Left ventricle myocardium inferior (tissue), 1 donor: ENCODE data around the gene CCDC144A. TPM values are rescaled to one million over a fixed set of nuclear protein-coding genes. Genes with fewer than 3 reads are reported as not detected.
"Not testable (repeated sequence)": the region's sequence is repeated elsewhere in the genome, so short reads cannot be mapped to it uniquely, and the experiment has no call there.

Experiments used
- DNase-seq: peaks from one replicate; pipeline ENCODE4 v3.0.0-alpha.2; 2020
- H3K27ac ChIP-seq: fragments of 200-600 bp; replicated peaks from 2 replicates; pipeline ENCODE4 v1.8.0; 2021
- H3K27me3 ChIP-seq: fragments of 200-600 bp; 2 replicates; pipeline ENCODE4 v1.8.0; 2021; ENCODE audit warnings: low read depth
- H3K36me3 ChIP-seq: fragments of 200-600 bp; 2 replicates; pipeline ENCODE4 v1.8.0; 2021
- H3K4me1 ChIP-seq: fragments of 200-600 bp; 2 replicates; pipeline ENCODE4 v1.8.0; 2021
- H3K4me3 ChIP-seq: fragments of 200-600 bp; 2 replicates; pipeline ENCODE4 v1.8.0; 2021; ENCODE audit warnings: mild to moderate bottlenecking, moderate library complexity
- H3K9me3 ChIP-seq: fragments of 200-600 bp; replicated peaks from 2 replicates; pipeline ENCODE4 v1.8.0; 2021
- intact Hi-C: fragments of 100-400 bp; cut with micrococcal nuclease; formaldehyde crosslinking; loops from one replicate; pipeline ENCODE4 v1.11.0; 2022
- total RNA-seq: library from RNA; stranded (reverse); fragmentation: NEBNext Ultra II Directional; extraction: Animal tissue kit (Norgen Biotek cat#: 25700); gene quantifications from one replicate; pipeline ENCODE4 v1.2.1, GENCODE V29; 2021
- TF ChIP-seq, protein P1 (sequence below): fragments of 200-600 bp; IDR thresholded peaks from 2 replicates; pipeline ENCODE4 v1.8.0; 2021; ENCODE audit warnings: antibody characterized with exemption, mild to moderate bottlenecking, borderline replicate concordance
- donor health status: DM: no; HTN: yes; CAD: no; lungs with severe emphysema.

Gene CCDC144A
- total RNA-seq, 1 donor from 2014 or later: 2.8 TPM

GRCh38 chr17:16789622-16790021, 99.6 kb downstream of the CCDC144A start:
- H3K4me3 ChIP-seq, intact Hi-C loops, H3K36me3 ChIP-seq, DNase-seq, H3K9me3 ChIP-seq, H3K4me1 ChIP-seq, H3K27ac ChIP-seq, H3K27me3 ChIP-seq: not testable (repeated sequence)

- not testable (repeated sequence) for H3K4me3 ChIP-seq
Measured at GRCh38 chr17:16790313-16790871, 100.4 kb downstream of the CCDC144A start.

DNA sequence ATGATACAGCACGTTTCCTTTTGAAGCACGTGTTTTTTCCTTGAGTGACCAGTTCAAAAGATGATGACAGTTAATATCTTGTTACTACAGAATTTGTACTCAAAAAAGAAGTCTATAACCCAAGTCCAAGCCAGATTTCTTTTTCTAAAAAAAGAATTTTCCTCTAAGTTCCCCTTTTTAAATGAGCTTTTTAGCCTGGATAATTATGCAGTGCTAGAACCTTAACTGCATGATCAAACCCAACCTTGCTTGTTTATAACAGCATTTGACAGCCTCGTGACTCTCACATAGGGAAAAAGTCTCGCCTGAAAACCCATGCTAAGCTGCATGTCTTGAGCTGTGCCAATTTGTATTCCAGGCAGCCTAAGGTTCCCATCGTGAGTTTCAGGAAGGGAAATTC, 104.2 kb downstream of the CCDC144A start:
- intact Hi-C loops, H3K4me1 ChIP-seq, H3K4me3 ChIP-seq, H3K27me3 ChIP-seq, H3K27ac ChIP-seq, DNase-seq, H3K9me3 ChIP-seq, H3K36me3 ChIP-seq: not testable (repeated sequence)

More at GRCh38 chr17:16790313-16790871, 100.4 kb downstream of the CCDC144A start:
- H3K4me1 ChIP-seq, H3K27ac ChIP-seq, H3K27me3 ChIP-seq, H3K36me3 ChIP-seq, DNase-seq, intact Hi-C loops, H3K9me3 ChIP-seq: not testable (repeated sequence)

DNA sequence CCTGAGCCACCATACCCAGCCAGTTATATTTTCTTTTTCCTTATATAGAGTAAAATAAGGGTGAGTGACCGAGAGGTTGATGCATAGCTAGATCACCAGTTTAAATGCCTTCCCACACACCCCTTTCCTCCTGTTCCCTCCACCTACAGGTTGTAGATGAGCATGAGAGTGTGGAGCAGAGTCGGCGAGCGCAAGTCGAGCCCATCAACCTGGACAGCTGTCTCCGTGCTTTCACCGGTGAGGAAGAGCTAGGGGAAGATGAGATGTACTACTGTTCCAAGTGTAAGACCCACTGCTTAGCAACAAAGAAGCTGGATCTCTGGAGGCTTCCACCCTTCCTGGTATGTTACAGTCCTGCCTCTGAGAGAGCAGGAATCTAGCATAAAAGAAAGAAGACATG, 105.9 kb downstream of the CCDC144A start:
- DNase-seq, H3K27ac ChIP-seq, H3K4me3 ChIP-seq, H3K9me3 ChIP-seq, H3K36me3 ChIP-seq, H3K27me3 ChIP-seq, intact Hi-C loops, H3K4me1 ChIP-seq: not testable (repeated sequence)

DNA sequence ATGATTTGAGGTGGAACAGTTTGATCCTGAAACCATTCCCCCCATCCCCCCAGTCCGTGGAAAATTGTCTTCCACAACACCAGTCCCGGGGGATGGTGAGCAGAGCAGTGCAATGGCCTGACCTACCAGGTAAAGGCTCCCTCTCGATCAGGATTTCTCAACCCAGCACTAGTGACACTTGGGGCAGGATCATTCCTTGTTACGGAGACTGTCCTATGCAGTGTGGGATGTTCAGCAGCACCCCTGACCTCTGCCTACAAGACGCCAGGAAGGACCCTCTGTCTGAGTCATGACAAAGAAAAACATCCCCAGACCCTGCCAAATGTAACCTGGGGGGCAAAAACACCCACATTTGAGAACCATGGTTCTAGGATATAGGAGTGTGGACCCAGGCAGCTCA, 114.8 kb downstream of the CCDC144A start:
- H3K4me1 ChIP-seq, H3K36me3 ChIP-seq, intact Hi-C loops, H3K27me3 ChIP-seq, H3K4me3 ChIP-seq, DNase-seq, H3K9me3 ChIP-seq, H3K27ac ChIP-seq: not testable (repeated sequence)

GRCh38 chr17:16806599-16806998, 116.6 kb downstream of the CCDC144A start:
- H3K27ac ChIP-seq, H3K4me3 ChIP-seq, DNase-seq, H3K4me1 ChIP-seq, H3K9me3 ChIP-seq, H3K27me3 ChIP-seq, intact Hi-C loops, H3K36me3 ChIP-seq: not testable (repeated sequence)

DNA sequence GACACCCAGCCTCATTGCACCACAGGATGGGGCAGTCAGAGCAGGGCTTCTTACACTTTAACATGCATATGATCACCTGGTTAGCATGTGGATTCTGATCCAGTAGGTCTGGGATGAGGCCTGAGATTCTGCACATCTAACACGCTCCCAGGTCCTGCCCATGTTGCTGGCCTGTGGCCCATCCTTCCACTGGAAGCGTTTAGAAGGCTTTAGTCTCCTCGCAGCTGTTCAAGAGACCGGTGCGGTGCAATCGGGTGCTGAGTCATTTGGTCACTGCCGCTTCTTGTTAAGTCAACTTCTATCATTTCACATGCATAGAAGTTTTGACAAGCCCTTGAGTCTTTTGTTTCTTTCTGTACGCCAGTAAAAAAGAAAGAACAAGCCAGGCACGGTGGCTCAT, 117.6 kb downstream of the CCDC144A start:
- H3K36me3 ChIP-seq, intact Hi-C loops, H3K27ac ChIP-seq, H3K27me3 ChIP-seq, DNase-seq, H3K4me1 ChIP-seq, H3K4me3 ChIP-seq, H3K9me3 ChIP-seq: not testable (repeated sequence)

DNA sequence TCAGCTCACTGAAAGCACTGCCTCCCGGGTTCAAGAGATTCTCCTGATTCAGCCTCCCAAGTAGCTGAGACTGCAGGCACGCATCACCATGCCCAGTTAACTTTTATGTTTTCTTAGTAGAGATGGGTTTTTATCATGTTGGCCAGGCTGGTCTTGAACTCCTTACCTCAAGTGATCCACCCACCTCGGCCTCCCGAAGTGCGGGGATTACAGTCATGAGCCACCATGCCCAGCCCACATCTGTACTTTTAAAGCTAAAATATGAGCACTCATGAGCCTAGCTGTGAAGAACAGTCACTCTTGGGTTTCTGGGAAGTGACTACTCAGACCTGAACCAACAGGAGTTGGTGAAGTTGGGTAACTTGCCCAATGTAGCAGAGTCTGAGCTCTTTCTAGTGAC, 120.2 kb downstream of the CCDC144A start:
- H3K27ac ChIP-seq, H3K4me1 ChIP-seq, H3K36me3 ChIP-seq, intact Hi-C loops, H3K4me3 ChIP-seq, H3K9me3 ChIP-seq, DNase-seq: not testable (repeated sequence)
- H3K27me3 ChIP-seq: peaks cover 12% of the 10 kb centered on the region

- intact Hi-C loops, H3K4me1 ChIP-seq, H3K4me3 ChIP-seq, H3K36me3 ChIP-seq, H3K9me3 ChIP-seq, H3K27ac ChIP-seq, DNase-seq: not testable (repeated sequence)
- peaks cover 19% of the 10 kb centered on the region for H3K27me3 ChIP-seq
Measured at GRCh38 chr17:16812126-16812525, 122.1 kb downstream of the CCDC144A start.

- Histone ChIP-seq H3K27me3 (peaks cover 19% of the 10 kb centered on the region), H3K4me3 (no peak overlapping the region), H3K9me3 (no peaks in the 10 kb centered on the region), H3K4me1 (peaks cover 14% of the 10 kb centered on the region), H3K27ac (no peak overlapping the region), H3K36me3 (no peaks in the 10 kb centered on the region)
- intact Hi-C loops: no loop called here
- DNase-seq: no peak
- TF ChIP-seq, protein P1, sequence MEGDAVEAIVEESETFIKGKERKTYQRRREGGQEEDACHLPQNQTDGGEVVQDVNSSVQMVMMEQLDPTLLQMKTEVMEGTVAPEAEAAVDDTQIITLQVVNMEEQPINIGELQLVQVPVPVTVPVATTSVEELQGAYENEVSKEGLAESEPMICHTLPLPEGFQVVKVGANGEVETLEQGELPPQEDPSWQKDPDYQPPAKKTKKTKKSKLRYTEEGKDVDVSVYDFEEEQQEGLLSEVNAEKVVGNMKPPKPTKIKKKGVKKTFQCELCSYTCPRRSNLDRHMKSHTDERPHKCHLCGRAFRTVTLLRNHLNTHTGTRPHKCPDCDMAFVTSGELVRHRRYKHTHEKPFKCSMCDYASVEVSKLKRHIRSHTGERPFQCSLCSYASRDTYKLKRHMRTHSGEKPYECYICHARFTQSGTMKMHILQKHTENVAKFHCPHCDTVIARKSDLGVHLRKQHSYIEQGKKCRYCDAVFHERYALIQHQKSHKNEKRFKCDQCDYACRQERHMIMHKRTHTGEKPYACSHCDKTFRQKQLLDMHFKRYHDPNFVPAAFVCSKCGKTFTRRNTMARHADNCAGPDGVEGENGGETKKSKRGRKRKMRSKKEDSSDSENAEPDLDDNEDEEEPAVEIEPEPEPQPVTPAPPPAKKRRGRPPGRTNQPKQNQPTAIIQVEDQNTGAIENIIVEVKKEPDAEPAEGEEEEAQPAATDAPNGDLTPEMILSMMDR: no peak
Measured at GRCh38 chr17:16814439-16814838, 124.4 kb downstream of the CCDC144A start.
